NCI-H1694 treated with DMSO at 0.1 percent for 48 hours (cell line): Measurements from ENCODE around the gene SAP25.
"Not testable (repeated sequence)": the region's sequence is repeated elsewhere in the genome, so short reads cannot be mapped to it uniquely, and the experiment has no call there.

ENCODE experiments used
- DNase-seq: peaks from one replicate; lab custom pipeline; 2025; lab: John Stamatoyannopoulos, UW

Gene SAP25

DNA sequence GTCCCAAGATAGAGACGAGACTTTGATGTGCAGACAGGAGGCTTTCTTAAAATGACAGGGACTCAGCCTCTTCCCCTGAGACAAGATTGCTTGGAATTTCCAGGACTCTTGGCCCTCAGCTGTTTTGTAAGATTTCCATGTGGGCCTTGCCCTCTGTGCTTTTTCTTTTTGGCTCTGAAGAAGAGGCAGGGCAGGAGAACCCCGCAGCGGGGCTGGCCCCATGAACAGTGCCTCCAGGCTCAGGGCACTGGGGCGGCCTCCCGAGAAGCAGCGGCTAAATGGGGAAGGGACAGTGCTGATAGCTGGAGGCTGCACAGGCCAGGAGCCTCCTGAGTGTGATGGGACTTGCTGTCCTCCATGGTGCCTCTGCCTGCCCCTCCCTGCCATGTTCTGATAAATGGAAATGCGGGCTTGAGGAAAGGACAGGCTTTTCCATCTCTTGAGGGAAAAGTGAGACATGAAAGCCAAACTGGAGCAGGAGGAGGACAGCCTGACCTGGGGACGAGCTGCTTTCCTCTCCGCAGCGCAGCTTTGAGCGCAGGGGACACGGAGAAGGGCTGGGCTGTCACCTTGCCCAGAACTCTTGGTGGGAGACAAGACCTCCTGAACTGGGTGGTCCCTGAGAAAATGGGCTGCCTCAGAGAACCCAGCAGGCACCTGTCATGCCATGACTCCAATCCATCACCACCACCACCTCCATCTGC lies 12.1 kb downstream of the SAP25 start:
- no peak for DNase-seq

GRCh38 chr7:100559127-100559526 lies 14.6 kb downstream of the SAP25 start:
- DNase-seq = no peak

DNA sequence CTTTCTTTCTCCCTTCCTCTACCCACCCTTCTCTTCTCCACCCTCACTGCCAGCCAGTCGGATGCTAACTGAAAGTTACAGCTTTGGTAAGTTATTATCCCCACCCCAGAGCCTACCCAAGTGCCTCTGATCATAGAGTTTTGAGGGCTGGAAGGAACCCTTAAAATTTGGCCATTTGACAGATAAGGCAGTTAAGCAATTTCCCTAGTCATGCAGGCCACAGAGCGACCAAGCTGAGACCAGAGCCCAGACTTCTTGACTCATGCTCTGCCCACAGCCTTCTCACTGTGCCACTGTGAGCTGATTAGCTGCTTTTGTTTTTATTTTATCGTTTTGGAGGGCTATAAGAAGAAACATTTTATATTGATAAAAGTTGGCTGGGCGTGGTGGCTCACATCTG lies 17.2 kb downstream of the SAP25 start:
- DNase-seq = no peak

GRCh38 chr7:100555701-100556100 lies 18.0 kb downstream of the SAP25 start:
- no peak for DNase-seq

- DNase-seq = no peak
These were observed 20.7 kb downstream of the SAP25 start for GRCh38 chr7:100553032-100553431.

GRCh38 chr7:100552532-100552931 lies 21.2 kb downstream of the SAP25 start:
- DNase-seq = no peak

DNA sequence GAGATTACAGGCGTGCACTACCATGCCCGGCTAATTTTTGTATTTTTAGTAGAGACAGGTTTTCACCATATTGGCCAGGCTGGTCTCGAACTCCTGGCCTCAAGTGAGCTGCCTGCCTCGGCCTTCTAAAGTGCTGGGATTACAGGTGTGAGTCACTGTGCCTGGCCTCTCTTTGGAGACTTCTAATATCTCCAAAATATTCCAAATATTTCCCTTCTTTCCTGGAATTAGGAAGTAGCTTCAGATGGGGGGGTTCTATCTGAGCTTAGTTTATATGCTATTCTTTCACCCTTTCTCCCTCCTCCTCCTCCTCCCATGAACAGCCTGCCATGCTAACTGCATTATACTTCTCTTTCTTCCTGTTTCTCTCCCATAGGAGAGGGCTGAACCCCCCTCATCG lies 25.3 kb downstream of the SAP25 start:
- not testable (repeated sequence) for DNase-seq

DNA sequence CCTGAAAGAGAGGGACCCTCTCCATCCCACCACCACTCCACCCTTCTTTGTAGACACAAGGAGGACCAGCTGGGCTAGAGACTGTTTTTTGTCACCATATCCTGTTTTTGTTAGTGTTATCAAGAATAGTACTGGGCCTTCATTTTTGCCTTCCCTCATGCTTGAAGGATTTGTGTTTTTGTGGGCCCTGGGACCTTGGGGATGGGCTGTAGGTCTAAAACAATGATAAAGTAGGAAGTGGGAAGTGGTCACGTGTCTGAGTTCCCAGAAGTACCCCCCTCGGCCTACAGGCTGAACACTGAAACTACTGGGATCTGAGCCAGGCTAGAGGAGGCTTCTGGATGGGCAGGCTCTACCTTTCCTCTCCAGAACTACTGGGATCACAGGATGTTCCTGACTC lies 25.8 kb downstream of the SAP25 start:
- DNase-seq = no peak

DNA sequence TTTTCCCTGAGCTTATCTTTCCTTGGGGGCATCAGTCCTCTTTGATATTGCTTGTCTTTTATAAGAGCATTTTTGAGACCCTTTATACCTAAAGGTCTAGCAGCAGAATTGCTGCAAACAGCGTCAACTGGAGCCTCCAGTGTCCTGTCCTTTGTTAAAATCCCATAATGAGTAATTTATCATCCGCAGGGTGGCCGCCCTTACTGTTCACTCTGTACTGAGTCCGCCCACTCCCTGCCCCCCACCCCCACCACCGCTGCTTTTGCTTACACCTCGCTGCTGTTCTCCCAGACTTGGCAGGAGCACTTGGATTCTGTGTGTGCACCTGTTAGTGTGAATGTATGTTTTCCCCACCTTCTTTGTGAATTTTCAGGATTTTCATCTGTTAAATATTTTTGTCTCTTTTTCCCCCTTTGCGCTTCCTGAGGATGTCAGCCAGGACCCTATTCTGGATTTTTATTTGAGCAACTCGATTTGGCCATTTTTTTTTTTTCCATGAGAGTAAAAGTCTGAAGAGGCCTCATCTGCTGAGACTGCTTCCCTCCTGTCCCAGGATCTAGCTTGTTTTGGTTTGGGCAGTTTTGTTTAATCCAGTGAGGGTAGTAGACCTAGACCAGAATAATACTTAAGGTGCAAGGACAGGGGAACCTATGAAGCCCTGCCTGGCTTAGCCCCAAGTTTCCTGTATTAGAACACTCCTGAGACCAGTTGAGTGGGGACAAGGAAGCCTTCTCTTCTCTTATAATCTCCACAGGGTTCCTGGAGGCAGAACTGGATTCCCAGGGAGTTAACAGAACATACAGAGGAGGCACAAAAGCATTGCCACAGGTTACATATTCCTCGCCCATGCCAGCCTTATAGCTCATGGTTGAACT lies 26.5 kb downstream of the SAP25 start:
- DNase-seq = no peak

DNA sequence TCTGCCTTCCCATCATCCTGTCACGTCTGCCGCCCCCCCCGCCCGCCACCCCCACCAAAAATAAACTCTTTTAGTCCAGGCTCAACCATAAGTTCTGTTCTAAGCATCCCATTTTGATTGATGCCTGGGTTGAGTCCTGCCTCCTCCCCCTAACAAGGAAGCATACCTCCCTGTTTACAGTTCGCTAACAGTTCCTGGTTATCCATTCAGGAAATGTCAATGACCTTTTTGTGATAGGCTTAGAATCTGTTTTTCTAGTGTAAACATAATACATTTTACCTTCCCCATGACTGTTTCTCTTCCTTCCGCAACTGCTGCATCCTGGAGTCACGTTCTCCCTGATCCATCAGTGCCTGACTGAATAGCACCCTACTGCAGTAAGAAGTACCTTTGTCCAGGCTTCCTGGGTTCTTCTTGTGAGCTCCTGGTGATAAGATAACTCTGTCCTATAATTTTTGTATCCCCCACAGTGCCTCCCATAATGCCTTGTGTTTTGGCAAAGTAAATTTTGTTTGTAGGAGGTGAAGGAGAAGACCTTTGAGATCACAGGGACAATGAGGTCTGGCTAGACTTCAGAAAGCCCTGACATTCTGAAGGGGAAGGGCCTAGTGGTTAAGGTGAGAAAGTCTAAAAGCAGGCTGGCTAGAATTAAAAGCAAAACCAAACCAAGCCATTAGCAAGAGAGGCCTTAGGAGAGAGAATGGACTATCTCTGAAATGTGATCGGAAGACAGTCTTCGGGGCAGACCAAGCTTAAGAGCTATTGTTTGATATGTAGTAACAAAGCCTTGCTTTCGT lies 27.4 kb downstream of the SAP25 start:
- no peak for DNase-seq

- DNase-seq = no peak
These were observed 28.2 kb downstream of the SAP25 start for GRCh38 chr7:100545360-100546128.

- DNase-seq = no peak
These were observed 28.7 kb downstream of the SAP25 start for GRCh38 chr7:100544967-100545359.

- DNase-seq = no peak
These were observed 29.3 kb downstream of the SAP25 start for GRCh38 chr7:100544386-100544785.

DNA sequence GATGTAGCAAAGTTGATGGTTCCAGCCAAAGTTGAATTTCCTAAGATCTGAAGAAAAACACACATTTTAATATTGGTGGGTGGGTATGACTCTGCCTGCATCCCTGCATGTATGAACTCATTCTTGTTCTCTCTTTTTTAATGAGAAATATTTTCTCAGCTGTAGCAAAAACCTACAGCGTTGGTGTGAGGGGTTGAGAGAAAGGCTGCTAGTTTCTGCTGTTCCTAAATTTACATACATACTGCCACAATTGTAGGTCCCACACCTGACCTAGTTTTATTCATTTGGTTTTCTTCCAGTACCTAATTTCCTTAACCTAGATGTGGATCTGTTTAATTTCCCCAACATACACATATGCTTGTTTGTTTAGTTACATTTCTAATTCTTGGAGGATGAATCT lies 30.1 kb downstream of the SAP25 start:
- no peak for DNase-seq

GRCh38 chr7:100541309-100541708 lies 32.4 kb downstream of the SAP25 start:
- not testable (repeated sequence) for DNase-seq

- no peak for DNase-seq
These were observed 33.5 kb downstream of the SAP25 start for GRCh38 chr7:100540073-100540723.

- no peak for DNase-seq
These were observed 34.2 kb downstream of the SAP25 start for GRCh38 chr7:100539436-100540006.

DNA sequence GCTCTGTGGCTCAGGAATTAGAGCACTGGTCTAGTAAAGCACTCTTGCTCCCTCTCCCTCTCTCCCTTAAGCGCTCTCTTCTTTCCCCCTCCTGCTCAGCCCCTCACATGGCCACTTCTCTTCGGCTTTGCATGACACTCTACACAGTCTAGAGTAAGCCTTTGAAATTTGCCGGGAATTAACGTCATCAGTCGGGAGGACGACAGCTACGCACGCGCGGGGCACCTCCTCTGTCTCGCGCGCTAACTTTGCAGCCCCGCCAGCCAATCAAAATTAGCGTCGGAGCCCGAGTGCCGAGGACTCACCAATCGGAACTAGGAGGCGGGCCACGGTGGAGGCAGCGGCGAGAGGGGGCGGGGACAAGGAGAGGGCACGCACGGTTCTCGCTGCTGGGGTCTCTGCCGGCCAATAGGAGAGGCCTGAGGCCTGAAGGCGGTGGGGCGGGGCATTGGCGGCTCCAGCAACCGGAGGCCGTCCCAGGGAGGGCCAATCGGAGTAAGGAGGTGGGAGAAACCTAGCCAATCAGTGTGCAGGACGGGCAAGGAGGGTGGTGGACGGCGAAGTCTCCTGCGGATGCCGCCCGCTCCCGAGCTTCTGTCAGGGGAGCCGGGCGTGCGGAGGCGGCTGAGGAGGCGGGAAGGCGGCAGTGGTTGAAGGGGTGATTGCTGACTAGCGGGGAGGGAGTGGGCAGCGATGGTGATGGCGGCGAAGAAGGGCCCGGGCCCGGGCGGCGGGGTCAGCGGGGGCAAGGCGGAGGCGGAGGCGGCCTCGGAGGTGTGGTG lies 34.9 kb downstream of the SAP25 start, which contains the start of gene AGFG2:
Gene AGFG2, plus strand, starts transcription at position 550 of the 782 bp plus-strand sequence. Its CDS starts 144 bp downstream, at position 694.
- DNase-seq = peak; percentile 99

- no peak for DNase-seq
These were observed 35.4 kb downstream of the SAP25 start for GRCh38 chr7:100538348-100538653.

GRCh38 chr7:100536695-100537094 lies 37.0 kb downstream of the SAP25 start:
- not testable (repeated sequence) for DNase-seq
